ENCODE results near the gene BCAT1. TPM values are rescaled to one million over a fixed set of nuclear protein-coding genes. Genes with fewer than 3 reads are reported as not detected.

The BCAT1 gene
- total and polyA plus RNA-seq, 9 of the 15 experiments (the other 6 are each of a cell fraction or from before 2014, with no cell fraction given) = 38.5 to 157 (median 66.8) TPM

DNA sequence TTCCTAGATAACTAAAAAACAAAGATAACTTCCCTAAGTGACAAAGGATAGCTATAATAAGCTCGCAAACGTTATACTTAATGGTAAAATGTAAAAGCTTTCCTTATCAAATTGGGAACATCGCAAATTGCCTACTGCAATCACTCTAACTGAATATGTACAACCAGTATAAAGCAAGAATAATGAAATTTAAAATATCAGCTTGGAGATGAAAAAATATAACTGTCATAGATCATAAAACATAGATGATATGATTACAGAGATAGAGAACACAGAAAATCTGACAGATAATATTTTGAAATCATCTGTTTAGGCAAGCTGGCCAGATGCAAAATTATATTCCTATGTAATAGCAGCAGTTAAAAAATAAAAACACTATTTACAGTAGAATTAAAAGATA lies 64.0 kb downstream of the BCAT1 start:
- Histone ChIP-seq H3K4me3 (no peak overlapping the region), H4K20me1 (replicated peaks; ENCODE audit: control insufficient read depth, insufficient read depth, low read length) (no peaks in the 10 kb centered on the region), H3K4me2 (ENCODE audit: insufficient read depth, low read length) (no peak overlapping the region), H3K9ac (ENCODE audit: insufficient read depth in 1 of 2, low read depth in 2 of 2, low read length in 2 of 2) (no peak overlapping the region), H3K4me1 (replicated peaks in 1 of 2; ENCODE audit: control insufficient read depth in 2 of 2, insufficient read depth in 2 of 2, low read length in 2 of 2) (no peaks in the 10 kb centered on the region), H2AFZ (ENCODE audit: low read depth, low read length) (no peak overlapping the region), H3K36me3 (ENCODE audit: control insufficient read depth, insufficient read depth, low read length) (peaks cover 42% of the 10 kb centered on the region), H3K79me2 (ENCODE audit: control insufficient read depth, insufficient read depth, low read length) (peaks cover 25% of the 10 kb centered on the region), H3K9me3 (replicated peaks; ENCODE audit: control insufficient read depth, insufficient read depth, low read depth, low read length) (no peaks in the 10 kb centered on the region), H3K27ac (ENCODE audit: extremely low read depth, low read depth, low read length) (no peak overlapping the region), H3K9me1 (ENCODE audit: control insufficient read depth, insufficient read depth, low read length) (no peaks in the 10 kb centered on the region), H3K27me3 (ENCODE audit: control insufficient read depth in 2 of 2, insufficient read depth in 2 of 2, low read length in 2 of 2) (no peaks in the 10 kb centered on the region)
- FAIRE-seq (no peak), ATAC-seq (no peak), DNase-seq (ENCODE audit: extremely low read depth in 1 of 4, low spot score in 3 of 4) (no peak)
- in situ Hi-C loops (cut with MboI) (no loop called here), intact Hi-C loops (cut with micrococcal nuclease) (no loop called here)
- 94% methylated on average over 3 of the region's 3 CpGs for WGBS (ENCODE audit: insufficient coverage, low coverage, missing lambda C conversion rate)
- CTCF ChIA-PET (ENCODE audit: low intra/inter-chr PET ratio) = no interaction called here
- BruUV-seq (replicated peaks) = no TSS peak
- POLR2A ChIA-PET = no interaction called here
- TF ChIP-seq ADNP (tag; IDR thresholded peaks at IDR 0.05) (no peak), EP400 (IDR thresholded peaks at IDR 0.05) (no peak), CBFA2T3 (IDR thresholded peaks at IDR 0.05) (no peak), PML (IDR thresholded peaks at IDR 0.05; ENCODE audit: low read length) (no peak), ZNF444 (CRISPR knock-in tag; IDR thresholded peaks at IDR 0.05) (no peak)

- ChIA-PET CTCF (ENCODE audit: low intra/inter-chr PET ratio) (no interaction called here), POLR2A (interaction anchor here (0.7 kb wide), 1 partner anchor 28 kb away, joined by 4 read pairs; no protein-coding TSS in a partner anchor)
- H3K4me3 ChIP-seq = no peak overlapping the region
- no peaks in the 10 kb centered on the region for H3K27me3 ChIP-seq (ENCODE audit: control insufficient read depth in 2 of 2, insufficient read depth in 2 of 2, low read length in 2 of 2)
- DNase-seq (ENCODE audit: extremely low read depth in 1 of 4, low spot score in 3 of 4) (no peak), FAIRE-seq (no peak), ATAC-seq (no peak)
- peaks cover 57% of the 10 kb centered on the region; the same call in 2 of the 3 replicates for H3K36me3 ChIP-seq (ENCODE audit: control insufficient read depth, insufficient read depth, low read length)
- intact Hi-C loops (cut with micrococcal nuclease) = no loop called here
- no peak overlapping the region for H3K4me2 ChIP-seq (ENCODE audit: insufficient read depth, low read length)
- no peaks in the 10 kb centered on the region for H3K9me1 ChIP-seq (ENCODE audit: control insufficient read depth, insufficient read depth, low read length)
- H3K4me1 ChIP-seq (replicated peaks in 1 of 2; ENCODE audit: control insufficient read depth in 2 of 2, insufficient read depth in 2 of 2, low read length in 2 of 2) = no peaks in the 10 kb centered on the region
- BruUV-seq (replicated peaks) = no TSS peak
- no peak overlapping the region for H3K27ac ChIP-seq (ENCODE audit: extremely low read depth, low read depth, low read length)
- H3K9me3 ChIP-seq (replicated peaks; ENCODE audit: control insufficient read depth, insufficient read depth, low read depth, low read length) = no peaks in the 10 kb centered on the region
- H4K20me1 ChIP-seq (replicated peaks; ENCODE audit: control insufficient read depth, insufficient read depth, low read length) = no peaks in the 10 kb centered on the region
- H3K79me2 ChIP-seq (ENCODE audit: control insufficient read depth, insufficient read depth, low read length) = peaks cover 23% of the 10 kb centered on the region; the same call in 2 of the 3 replicates
- no peak overlapping the region for H3K9ac ChIP-seq (ENCODE audit: insufficient read depth in 1 of 2, low read depth in 2 of 2, low read length in 2 of 2)
- WGBS (ENCODE audit: insufficient coverage, low coverage, missing lambda C conversion rate) = 97% methylated on average over 4 of the region's 4 CpGs
- in situ Hi-C loops (cut with MboI) = no loop called here
- H2AFZ ChIP-seq (ENCODE audit: low read depth, low read length) = no peak overlapping the region
- TF ChIP-seq ZNF586 (CRISPR knock-in tag; conservative IDR thresholded peaks at IDR 0.05) (no peak), TFAM (CRISPR knock-in tag; conservative IDR thresholded peaks at IDR 0.05) (no peak), ZNF384 (IDR thresholded peaks at IDR 0.05; ENCODE audit: low read depth, low read length) (no peak), TBL1XR1 (IDR thresholded peaks at IDR 0.05; ENCODE audit: low read length in 2 of 2) (no peak), HDAC6 (IDR thresholded peaks at IDR 0.05; ENCODE audit: low read depth, low read length) (no peak), PHF20 (IDR thresholded peaks at IDR 0.05; ENCODE audit: partially characterized antibody) (no peak), TSC22D4 (tag; IDR thresholded peaks at IDR 0.05) (no peak), RBM34 (IDR thresholded peaks at IDR 0.05; ENCODE audit: borderline replicate concordance, insufficient read depth, low read length) (no peak), FOXK2 (conservative IDR thresholded peaks at IDR 0.05 in 1 of 2, IDR thresholded peaks at IDR 0.05 in 1 of 2; ENCODE audit: low read depth in 2 of 2) (no peak), TEAD2 (tag; IDR thresholded peaks at IDR 0.05) (no peak)
- TF ChIP-seq, protein P1, sequence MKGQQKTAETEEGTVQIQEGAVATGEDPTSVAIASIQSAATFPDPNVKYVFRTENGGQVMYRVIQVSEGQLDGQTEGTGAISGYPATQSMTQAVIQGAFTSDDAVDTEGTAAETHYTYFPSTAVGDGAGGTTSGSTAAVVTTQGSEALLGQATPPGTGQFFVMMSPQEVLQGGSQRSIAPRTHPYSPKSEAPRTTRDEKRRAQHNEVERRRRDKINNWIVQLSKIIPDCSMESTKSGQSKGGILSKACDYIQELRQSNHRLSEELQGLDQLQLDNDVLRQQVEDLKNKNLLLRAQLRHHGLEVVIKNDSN (CRISPR knock-in tag; IDR thresholded peaks at IDR 0.05) = no peak
Observed at GRCh38 chr12:24881724-24882371, 67.1 kb downstream of the BCAT1 start.
